ENCODE results near the gene CYTH1. TPM values are rescaled to one million over a fixed set of nuclear protein-coding genes. Genes with fewer than 3 reads are reported as not detected.

The CYTH1 gene
- total RNA-seq, 1 experiment from 2014 or later = 21.7 TPM

DNA sequence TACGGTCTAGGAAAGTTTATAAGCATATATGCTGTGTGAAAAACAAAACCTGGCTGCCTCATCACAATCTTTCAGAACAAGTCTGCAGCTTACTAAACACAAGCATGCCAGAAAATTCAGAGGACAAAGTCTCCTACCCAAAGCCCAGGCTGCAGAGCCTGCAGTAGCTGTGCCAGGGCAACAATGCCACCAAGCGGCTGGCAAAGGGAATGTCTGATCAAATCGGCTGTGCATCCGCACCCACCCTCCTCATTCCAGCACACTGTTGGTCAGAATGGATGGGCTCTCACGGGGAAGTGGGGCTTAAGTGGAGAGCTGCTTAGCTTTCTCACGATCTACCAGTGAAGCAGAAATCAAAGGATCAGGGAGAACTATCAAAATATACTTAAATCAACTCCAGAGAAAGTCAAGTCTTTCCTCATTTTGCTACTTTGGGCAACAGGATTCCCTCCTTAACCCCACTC lies 73.5 kb downstream of the CYTH1 start:
- peak; percentile 89 for DNase-seq (ENCODE audit: low spot score)
- in situ Hi-C loops (cut with HindIII; ENCODE audit: low sequenced_read_pairs) = no loop called here

DNA sequence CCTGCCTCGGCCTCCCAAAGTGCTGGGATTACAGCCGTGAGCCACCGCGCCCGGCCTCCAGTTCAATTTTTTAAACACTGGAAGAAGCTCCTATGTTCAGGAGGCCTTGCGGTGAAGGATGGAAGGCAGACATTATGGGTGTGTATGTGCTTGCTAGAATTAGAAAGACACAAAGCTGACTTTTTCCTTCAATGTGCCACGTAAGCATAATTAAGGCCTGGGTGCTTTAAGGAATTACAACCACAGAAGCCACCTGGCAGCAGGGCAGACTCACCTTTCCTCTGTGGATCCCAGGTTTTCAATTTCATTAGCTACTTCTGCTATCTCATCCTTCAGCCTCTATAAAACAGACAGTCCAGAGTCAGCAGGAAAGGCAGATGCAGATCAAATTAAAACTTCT lies 74.2 kb downstream of the CYTH1 start:
- no peak for DNase-seq (ENCODE audit: low spot score)
- in situ Hi-C loops (cut with HindIII; ENCODE audit: low sequenced_read_pairs) = no loop called here

DNA sequence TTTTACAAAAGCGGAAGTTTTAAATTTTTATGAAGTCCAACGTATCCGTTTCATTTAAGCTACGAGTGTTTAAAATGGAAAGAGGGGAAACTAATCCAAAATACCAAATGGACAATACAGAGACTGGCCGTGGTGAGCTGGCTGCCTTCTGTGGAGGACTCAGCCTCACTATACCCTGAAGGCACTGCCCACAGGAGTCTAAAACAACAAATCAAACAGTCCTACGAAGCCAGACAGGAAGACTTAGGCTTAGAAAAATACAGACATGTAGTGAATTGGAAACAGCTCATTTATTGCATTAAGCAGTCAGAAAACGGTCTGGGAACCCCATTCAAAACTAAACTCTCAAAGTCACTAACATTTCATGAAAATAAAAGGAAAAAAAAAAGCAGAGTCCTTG lies 75.1 kb downstream of the CYTH1 start:
- in situ Hi-C loops (cut with HindIII; ENCODE audit: low sequenced_read_pairs) = no loop called here
- no peak for DNase-seq (ENCODE audit: low spot score)

DNA sequence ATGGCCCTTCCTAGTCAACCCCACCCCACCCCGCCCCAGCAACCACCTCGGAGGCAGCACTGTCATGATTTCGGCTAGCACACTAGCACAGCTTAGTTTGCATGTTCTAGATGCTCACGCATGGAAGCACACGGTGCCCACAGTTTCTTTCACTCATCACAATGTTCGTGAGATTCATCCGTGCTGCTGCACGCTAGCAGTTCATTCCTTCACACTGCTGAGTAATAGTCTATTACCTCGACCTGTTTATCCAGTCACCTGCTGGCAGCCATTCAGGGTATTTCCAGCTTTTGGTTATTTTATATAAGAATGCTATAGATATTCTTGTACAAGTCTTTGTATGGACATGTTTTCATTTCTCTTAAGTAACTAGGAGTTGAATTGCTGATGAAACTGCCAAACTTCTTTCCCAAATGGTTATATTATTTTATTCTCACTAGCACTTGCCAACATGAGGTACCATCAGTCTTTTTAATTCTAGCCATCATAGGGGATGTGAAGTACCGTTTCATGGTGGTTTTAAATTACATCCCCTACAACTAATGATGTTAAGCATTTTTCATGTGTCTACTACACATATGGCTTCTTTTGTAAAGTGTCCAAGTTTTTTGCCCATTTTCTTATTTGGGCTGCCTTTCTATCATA lies 75.7 kb downstream of the CYTH1 start:
- DNase-seq (ENCODE audit: low spot score) = no peak
- in situ Hi-C loops (cut with HindIII; ENCODE audit: low sequenced_read_pairs) = no loop called here

DNA sequence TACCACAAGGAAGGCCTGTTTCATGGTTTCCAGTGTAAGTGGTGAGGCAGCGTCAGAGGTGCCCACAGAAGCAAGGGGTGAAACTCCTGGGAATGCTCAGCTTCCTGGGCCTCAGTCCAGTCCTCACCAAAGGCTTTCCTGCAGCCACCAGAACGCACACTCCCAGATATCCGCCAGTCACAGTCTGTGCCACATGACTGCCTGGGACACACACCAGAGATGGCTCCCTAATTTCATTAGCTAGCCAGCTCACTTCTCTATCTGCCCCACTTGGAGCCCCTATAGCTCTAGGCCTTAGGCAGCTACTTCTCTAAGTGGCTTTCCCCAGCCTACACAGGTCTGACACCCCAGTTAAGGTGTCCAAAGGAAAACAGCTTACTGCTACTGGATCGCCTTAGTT lies 77.0 kb downstream of the CYTH1 start:
- DNase-seq (ENCODE audit: low spot score) = no peak
- in situ Hi-C loops (cut with HindIII; ENCODE audit: low sequenced_read_pairs) = no loop called here

DNA sequence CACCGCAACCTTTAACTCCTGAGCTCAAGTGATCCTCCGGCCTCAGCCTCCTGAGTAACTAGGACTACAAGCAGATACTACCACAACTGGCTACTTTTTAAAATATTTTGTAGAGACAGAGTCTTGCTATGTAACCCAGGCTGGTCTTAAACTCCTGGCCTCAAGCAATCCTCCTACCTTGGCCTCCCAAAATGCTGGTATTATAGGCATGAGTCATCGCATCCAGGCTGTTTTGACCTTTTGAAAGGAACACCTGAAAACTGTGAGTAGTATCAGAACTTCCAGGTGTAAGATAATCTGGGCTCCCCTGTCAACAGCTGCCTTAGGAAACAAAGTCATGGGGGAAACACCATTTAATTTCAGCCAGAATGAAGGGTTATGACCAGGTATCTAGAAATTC lies 77.5 kb downstream of the CYTH1 start:
- no peak for DNase-seq (ENCODE audit: low spot score)
- in situ Hi-C loops (cut with HindIII; ENCODE audit: low sequenced_read_pairs) = no loop called here

DNA sequence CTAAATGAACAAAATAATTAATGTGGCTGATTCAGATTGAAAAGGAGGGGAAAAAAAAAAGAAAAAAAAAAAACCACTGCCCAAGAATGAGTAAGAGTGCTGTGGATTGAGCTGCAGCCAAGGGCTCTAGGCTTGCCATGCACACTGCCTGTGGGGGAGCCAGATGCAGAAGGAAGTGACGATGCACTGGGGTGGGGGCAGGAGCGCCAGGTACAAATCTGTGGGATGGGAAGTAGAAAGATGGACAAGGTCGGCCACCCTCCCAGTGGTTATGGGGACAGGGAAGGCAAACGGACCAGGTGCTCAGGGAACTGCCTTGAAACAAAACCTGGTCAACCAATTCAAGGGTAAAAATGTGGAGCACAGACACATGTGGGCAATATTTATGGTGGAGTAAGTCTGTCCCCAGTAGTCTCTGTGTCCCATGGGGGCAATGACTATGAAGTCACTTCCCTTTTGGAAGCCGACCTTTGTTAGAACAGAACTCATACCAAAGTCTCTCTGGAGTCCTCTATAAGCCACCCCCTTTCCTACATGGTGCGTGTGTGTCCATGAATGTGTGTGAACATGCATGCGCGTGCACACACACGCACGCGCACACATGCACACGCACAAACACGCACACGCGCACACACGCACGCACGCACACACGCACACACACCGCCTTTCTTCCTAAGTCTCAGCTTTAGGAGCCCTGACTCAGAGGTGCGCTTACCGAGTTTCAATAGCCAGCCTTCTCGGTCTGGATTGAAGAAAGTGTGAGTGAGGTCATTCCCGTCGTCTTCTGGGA lies 84.3 kb downstream of the CYTH1 start:
- in situ Hi-C loops (cut with HindIII; ENCODE audit: low sequenced_read_pairs) = no loop called here

DNA sequence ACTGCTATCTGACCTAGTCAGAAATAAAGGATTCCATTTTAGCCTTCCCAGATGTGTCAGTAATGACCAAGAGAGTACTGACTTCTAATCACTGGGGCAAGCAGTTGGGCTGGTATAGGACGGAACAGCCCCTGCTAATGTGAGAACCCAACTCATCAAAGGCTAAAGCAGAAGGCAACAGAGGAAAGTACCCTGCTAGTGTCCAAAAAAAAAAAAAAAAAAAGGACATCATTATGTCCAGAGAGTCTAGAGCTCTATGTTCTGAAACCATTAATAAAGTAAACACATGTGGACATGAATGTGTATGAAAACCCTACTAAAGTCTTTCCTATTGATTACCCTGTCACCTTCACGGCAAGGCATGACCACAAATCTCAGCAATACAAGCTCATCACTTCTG lies 85.0 kb downstream of the CYTH1 start:
- in situ Hi-C loops (cut with HindIII; ENCODE audit: low sequenced_read_pairs) = no loop called here
- DNase-seq (ENCODE audit: low spot score) = no peak

More for the DNA sequence above, 84.3 kb downstream of the CYTH1 start:
- DNase-seq (ENCODE audit: low spot score) = no peak

DNA sequence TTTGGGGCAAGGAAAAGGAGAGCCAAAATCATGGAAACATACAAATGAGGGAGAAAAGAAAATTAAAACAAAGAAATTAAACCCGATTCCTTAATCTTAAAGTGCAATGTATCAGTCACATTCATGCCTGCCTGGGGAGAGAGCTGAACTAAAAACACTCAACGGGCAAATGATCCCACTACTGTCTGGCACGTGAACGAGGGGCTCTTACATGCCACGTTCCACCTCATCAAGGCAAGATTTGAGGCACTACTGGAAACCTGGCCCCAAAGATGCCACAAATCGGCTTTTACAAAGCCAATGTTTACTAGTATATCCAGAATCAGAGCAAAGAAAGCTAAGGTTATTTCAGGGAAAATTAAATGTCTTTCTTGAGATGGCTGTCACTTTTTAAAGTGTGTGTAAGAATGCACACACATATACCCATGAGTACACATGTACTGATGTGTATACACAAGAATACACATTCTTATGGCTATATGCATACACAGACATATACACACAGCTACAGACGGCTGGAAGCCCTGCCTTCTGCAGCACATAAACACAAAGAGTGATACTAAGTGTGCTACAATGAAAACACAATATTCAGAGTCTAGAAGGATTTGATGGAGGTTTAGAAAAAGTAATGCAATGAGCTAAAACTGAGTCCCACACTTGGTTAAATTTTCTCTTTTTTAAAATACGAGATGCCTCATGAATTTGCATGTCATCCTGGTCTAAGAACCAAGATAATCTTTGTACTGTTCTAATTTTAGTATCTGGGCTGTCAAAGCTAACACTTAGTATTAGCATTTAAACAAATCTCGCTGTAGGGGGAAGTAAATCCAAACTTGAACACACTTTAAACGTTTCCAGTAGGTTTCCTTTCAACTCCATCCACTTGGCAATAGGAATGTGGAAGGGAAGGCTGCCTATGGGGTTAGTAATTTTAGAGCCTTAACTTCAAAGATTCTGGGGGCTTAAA lies 85.8 kb downstream of the CYTH1 start:
- in situ Hi-C loops (cut with HindIII; ENCODE audit: low sequenced_read_pairs) = no loop called here
- DNase-seq (ENCODE audit: low spot score) = no peak

DNA sequence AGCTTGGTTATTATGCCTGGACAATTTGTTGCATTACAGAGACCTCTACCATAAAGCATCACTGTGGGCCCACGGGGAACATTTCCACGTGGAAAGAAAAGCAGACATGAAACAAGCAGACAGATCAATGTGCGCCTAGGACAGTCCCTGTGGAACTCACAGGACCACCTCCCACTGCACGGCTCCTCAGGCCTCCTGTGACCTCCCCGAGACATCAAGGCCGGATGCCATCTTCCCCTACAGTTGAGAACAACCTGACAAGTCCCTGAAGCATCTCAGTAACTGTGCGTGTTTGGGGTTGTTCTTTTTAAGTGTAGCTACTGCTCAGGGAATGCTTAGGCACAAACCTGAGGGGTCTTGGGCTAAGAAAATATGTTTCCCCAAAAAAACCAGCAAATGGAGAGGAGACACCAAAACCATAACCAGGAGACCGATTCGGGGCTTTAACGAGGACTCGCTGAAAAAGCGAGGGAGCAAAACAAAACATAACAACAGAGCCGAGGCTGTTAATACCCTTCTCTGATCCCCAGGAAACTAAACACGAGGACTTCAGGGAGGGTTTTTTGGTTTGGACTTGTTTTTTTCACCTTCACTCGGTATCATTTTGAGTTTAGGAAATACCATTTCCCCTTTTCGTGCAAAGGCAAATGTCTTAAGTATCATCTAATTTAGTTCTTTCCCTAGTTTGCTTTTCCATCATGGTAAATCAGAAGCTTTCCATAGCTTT lies 87.1 kb downstream of the CYTH1 start:
- in situ Hi-C loops (cut with HindIII; ENCODE audit: low sequenced_read_pairs) = no loop called here
- no peak for DNase-seq (ENCODE audit: low spot score)

DNA sequence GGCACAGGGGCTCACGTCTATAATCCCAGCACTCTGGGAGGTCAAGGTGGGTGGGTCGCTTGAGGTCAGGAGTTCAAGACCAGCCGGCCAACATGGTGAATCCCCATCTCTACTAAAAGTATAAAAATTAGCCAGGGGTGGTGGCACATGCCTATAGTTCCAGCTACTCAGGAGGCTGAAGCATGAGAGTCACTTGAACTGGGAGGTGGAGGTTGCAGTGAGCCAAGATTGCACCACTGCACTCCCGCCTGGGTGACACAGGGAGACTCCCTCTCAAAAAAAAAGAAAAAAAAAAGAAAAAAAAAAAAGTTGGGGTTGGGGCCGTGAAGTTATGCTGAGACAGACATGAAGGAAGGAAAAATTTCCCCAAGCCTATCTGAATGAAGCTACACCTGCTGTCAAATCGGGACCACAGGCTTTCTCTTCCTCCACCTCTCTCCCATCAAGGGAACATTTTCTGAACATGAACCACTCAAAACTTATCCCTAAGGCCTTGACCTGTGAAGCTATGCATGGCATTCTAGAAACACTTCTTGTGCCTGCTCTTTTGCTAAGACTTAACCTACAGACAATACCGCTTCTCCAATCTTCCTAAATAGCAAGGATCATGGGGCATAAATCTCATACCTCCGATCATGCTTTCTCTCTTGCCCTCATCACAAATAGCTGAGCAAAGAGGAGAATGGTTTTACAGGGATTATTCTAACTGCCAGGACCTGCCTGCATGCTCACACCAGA lies 88.6 kb downstream of the CYTH1 start:
- in situ Hi-C loops (cut with HindIII; ENCODE audit: low sequenced_read_pairs) = no loop called here

DNA sequence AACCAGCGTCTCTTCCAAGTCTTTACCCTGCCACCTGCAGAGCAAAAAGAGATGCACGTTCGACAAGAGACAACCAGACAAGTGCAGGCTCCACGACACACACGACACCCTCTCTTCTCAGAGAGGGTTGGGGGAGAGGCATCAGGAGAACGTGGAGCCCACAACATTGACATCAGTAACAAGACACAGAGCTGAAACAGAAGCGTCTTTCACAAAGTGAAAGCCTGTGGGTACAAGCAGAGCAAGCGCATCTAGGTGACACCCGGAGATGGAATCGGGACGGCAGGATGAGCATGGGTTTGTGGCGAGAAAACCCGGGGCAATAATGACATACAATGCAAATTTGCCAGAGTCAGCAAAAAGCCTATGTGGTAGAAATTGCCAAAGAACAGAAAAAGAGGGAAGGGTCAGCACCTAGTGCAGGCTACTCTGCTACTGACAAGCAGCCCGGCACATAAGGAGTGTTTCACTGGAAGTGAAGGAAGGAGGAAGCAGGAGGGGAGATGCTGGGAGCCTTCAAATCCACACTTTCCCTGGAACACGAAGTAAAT lies 89.5 kb downstream of the CYTH1 start:
- in situ Hi-C loops (cut with HindIII; ENCODE audit: low sequenced_read_pairs) = no loop called here
- DNase-seq (ENCODE audit: low spot score) = no peak

More for the DNA sequence above, 88.6 kb downstream of the CYTH1 start:
- DNase-seq (ENCODE audit: low spot score) = no peak

DNA sequence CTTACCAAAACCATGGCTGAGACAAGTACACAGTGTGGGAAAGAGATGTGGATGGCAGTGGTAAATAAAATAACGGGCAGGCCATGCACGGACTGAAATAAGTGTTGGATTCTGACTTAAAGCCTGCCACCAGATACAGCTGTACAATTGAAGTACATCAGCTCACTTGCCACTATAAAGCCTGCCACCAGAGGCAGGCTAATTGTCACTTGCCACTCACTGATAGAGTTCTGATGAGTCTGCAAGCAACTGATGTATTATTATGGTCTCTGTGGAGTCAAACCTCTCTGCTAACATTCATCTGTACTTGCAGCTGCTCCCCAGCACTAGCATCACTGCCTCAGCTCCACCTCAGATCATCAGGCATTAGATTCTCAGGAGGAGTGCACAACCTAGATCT lies 93.0 kb downstream of the CYTH1 start:
- in situ Hi-C loops (cut with HindIII; ENCODE audit: low sequenced_read_pairs) = no loop called here
- no peak for DNase-seq (ENCODE audit: low spot score)

DNA sequence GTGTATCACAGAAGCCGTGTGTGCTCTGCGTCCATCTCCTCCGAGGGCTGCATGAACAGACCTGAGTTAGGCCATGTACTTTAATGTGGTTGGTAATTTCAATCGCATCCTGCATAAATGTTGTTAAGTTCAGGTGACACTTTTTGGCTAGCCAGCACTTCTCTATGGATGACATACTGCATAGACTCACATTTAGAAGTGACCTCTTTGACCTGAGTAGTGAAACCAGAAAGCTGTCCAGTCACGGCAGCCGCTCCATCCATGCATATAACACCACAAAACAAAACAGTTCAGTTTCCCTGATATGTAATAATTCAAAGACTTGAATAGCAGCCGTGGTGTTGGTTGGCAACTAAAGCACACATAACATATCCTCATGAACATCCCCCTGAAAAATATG lies 94.1 kb downstream of the CYTH1 start:
- DNase-seq (ENCODE audit: low spot score) = no peak
- in situ Hi-C loops (cut with HindIII; ENCODE audit: low sequenced_read_pairs) = no loop called here

DNA sequence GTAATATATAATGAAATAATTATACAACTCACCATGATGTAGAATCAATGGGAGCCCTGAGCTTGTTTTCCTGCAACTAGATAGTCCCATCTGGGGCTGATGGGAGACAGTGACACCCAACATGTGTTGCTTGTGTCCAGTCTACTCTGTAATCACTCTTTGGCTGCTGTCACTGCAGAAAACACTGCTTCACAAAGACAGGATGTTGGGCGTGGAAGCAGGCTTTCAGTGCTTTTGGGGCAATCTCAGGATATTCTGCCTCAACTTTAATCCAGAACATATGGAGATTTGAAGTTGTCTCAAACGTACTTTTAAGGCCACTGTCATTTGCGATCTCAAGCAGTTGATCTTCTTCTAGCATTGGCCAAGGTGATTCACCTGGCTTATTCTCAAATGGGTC lies 94.9 kb downstream of the CYTH1 start:
- in situ Hi-C loops (cut with HindIII; ENCODE audit: low sequenced_read_pairs) = no loop called here
- DNase-seq (ENCODE audit: low spot score) = no peak

DNA sequence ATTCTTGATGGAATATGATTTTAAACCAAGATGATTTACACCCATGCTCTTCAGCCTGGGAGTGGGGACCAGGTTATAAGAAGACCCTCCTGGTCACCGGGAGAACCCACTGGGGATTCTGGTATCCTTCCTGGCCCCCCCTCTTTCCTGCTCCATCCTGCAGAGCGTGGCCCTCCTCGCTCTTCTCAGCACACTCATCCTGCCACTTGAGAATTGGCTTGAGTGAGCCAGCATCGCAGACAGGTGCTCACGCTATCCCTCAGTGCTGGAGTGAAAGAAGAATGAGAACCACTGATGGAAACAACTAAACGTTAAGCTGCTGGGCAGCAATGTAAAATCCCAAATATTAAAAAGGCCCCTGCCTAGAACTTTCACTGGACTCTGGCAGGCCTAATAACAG lies 98.0 kb downstream of the CYTH1 start:
- in situ Hi-C loops (cut with HindIII; ENCODE audit: low sequenced_read_pairs) = no loop called here
- DNase-seq (ENCODE audit: low spot score) = no peak

DNA sequence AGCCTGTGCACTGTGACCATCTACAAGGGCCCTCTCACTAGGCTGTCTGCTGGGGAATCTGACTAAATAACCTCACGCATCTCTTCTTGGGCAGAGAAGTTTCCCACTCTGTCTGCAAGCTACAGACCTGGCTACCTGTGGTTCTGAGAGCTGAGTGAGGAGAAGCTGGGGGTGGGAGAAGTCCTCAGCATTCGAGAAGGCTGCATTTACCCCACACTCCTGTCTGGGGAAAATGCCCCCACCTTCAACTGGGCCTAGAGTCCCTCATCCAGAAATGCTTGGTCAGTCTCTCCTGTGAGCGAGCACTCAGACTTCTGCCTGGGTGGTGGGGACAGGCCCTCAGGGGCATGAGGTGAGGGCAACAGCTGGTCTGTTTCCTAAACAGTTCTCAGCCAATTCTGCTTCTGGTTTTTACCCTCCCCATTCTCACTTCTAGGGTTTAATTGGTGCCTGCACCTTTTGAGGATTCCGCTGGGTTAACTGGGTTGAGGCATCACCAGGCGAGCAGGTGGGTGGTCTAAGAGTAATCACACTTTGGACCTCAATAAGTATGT lies 98.6 kb downstream of the CYTH1 start:
- DNase-seq (ENCODE audit: low spot score) = no peak
- in situ Hi-C loops (cut with HindIII; ENCODE audit: low sequenced_read_pairs) = no loop called here

DNA sequence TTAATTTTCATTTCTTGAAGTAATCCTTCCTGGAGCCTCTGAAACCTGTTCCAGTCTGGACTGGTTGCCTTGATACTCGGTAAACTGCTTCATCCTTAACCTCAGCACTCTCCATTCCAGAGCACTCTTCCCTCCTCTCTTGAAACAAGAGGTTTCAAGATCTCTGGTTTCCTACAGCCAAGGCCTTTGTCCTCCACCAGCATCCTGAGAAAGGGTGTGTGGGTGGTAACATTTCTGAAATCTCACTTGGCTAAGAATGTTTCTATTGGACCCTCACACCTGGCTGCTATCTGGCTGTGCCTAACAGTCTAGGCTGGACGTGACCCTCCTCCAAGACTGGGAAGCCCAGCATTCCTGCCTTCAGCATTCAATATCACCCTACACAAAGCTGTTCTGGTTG lies 99.7 kb downstream of the CYTH1 start:
- in situ Hi-C loops (cut with HindIII; ENCODE audit: low sequenced_read_pairs) = no loop called here
- no peak for DNase-seq (ENCODE audit: low spot score)
